ENCODE results near the gene CHI3L1.

Gene CHI3L1

GRCh38 chr1:203206129-203206687 is 19.7 kb upstream of the CHI3L1 start:
- no peak for DNase-seq (ENCODE audit: low read depth)

GRCh38 chr1:203204756-203205155 is 18.3 kb upstream of the CHI3L1 start:
- no peak for DNase-seq (ENCODE audit: low read depth)

GRCh38 chr1:203202431-203203245 is 16.1 kb upstream of the CHI3L1 start:
- no peak for DNase-seq (ENCODE audit: low read depth)

- no peak for DNase-seq (ENCODE audit: low read depth)
Measured at GRCh38 chr1:203201516-203202205, 15.2 kb upstream of the CHI3L1 start.

- no peak for DNase-seq (ENCODE audit: low read depth)
Measured at GRCh38 chr1:203200916-203201315, 14.4 kb upstream of the CHI3L1 start.

- no peak for DNase-seq (ENCODE audit: low read depth)
Measured at GRCh38 chr1:203199816-203200571, 13.5 kb upstream of the CHI3L1 start.

- no peak for DNase-seq (ENCODE audit: low read depth)
Measured at GRCh38 chr1:203199481-203199815, 12.9 kb upstream of the CHI3L1 start.

- DNase-seq (ENCODE audit: low read depth): no peak
Measured at GRCh38 chr1:203199002-203199401, 12.5 kb upstream of the CHI3L1 start.

- DNase-seq (ENCODE audit: low read depth): no peak
Measured at GRCh38 chr1:203197625-203198024, 11.1 kb upstream of the CHI3L1 start.

- DNase-seq (ENCODE audit: low read depth): no peak
Measured at GRCh38 chr1:203196371-203196770, 9.9 kb upstream of the CHI3L1 start.

GRCh38 chr1:203190949-203191348 is 4.4 kb upstream of the CHI3L1 start:
- DNase-seq (ENCODE audit: low read depth): no peak

GRCh38 chr1:203189951-203190352 is 3.4 kb upstream of the CHI3L1 start:
- no peak for DNase-seq (ENCODE audit: low read depth)

- no peak for DNase-seq (ENCODE audit: low read depth)
Measured at GRCh38 chr1:203188686-203189232, 2.3 kb upstream of the CHI3L1 start.

- DNase-seq (ENCODE audit: low read depth): no peak
Measured at GRCh38 chr1:203187689-203188264, 1.3 kb upstream of the CHI3L1 start.

- DNase-seq (ENCODE audit: low read depth): no peak
Measured at GRCh38 chr1:203187304-203187685, 791 bp upstream of the CHI3L1 start.

GRCh38 chr1:203186091-203186445 is 436 bp downstream of the CHI3L1 start:
- no peak for DNase-seq (ENCODE audit: low read depth)

GRCh38 chr1:203185585-203185984 is 919 bp downstream of the CHI3L1 start:
- no peak for DNase-seq (ENCODE audit: low read depth)

GRCh38 chr1:203185061-203185461 is 1.4 kb downstream of the CHI3L1 start:
- DNase-seq (ENCODE audit: low read depth): no peak

GRCh38 chr1:203184467-203184866 is 2.0 kb downstream of the CHI3L1 start:
- no peak for DNase-seq (ENCODE audit: low read depth)

GRCh38 chr1:203183828-203184227 is 2.7 kb downstream of the CHI3L1 start:
- no peak for DNase-seq (ENCODE audit: low read depth)

- no peak for DNase-seq (ENCODE audit: low read depth)
Measured at GRCh38 chr1:203182387-203182953, 4.0 kb downstream of the CHI3L1 start.
